Prostate gland (tissue), 2 donors: Measurements from ENCODE around the gene SPATA31D3.
"Not testable (repeated sequence)": the region's sequence is repeated elsewhere in the genome, so short reads cannot be mapped to it uniquely, and the experiment has no call there.

Experiments used
- CTCF ChIP-seq, 4 experiments: fragments of 200-600 bp in 2 of 4; fragments of 450-650 bp in 2 of 4; sonication (generic) in 2 of 4; IDR thresholded peaks; 1 replicate in 3 of 4; 2 replicates in 1 of 4; pipeline ENCODE4 v1.5.1; 2016 to 2019; ENCODE audit warnings: antibody characterized with exemption in 4 of 4, mild to moderate bottlenecking in 2 of 4, moderate library complexity in 2 of 4
- POLR2A ChIP-seq: fragments of 450-650 bp; IDR thresholded peaks from one replicate; pipeline ENCODE4 v1.6.1; 2016; ENCODE audit warnings: antibody characterized with exemption, mild to moderate bottlenecking

GRCh38 chr9:81918507-81918906 lies 24.8 kb upstream of the SPATA31D3 start:
- TF ChIP-seq POLR2A; CTCF (IDR thresholded peaks at IDR 0.05): not testable (repeated sequence)
